H4 (cell line): Measurements from ENCODE around the gene RAB17. TPM values are rescaled to one million over a fixed set of nuclear protein-coding genes. Genes with fewer than 3 reads are reported as not detected.
A peak's percentile ranks its signal among the peaks of the same experiment; 100 is the strongest.

ENCODE experiments used
- DNase-seq: peaks from one replicate; pipeline ENCODE4 v3.0.0-alpha.2; 2015; ENCODE audit warnings: low spot score
- total RNA-seq: library from RNA; depleted of rRNA; stranded (reverse); fragments of >200 nt; shearing (Covaris generic); gene quantifications from 2 replicates; pipeline ENCODE4 v1.2.3, GENCODE V29; 2014

RAB17 gene
- total RNA-seq, 1 experiment from 2014 or later: not detected

- DNase-seq: no peak
Observed at GRCh38 chr2:237577956-237578870, 12.3 kb downstream of the RAB17 start.

DNA sequence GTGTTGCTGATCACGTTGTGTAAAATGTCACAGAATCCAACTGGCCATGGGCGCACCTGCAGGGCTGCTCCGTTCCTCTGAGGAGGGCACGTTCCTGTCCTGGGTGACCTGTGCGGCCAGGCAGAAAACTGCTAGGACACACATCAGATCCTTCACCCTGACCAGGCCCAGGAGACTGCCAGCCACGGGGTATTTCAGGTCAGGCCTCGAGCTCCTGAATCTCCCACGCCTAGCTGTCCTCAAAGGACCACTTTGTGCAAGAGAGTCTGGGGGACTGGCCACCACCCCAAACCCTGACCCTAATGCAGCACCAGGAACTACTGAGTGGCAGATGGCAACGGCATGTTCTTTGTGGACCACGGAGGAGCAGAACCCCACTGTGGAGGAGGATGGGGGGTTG is 13.1 kb downstream of the RAB17 start:
- no peak for DNase-seq

- no peak for DNase-seq
Observed at GRCh38 chr2:237576974-237577373, 13.6 kb downstream of the RAB17 start.

GRCh38 chr2:237575869-237576862 is 14.4 kb downstream of the RAB17 start:
- DNase-seq: no peak

- DNase-seq: peak; percentile 54
Observed at GRCh38 chr2:237574894-237575868, 15.4 kb downstream of the RAB17 start.

DNA sequence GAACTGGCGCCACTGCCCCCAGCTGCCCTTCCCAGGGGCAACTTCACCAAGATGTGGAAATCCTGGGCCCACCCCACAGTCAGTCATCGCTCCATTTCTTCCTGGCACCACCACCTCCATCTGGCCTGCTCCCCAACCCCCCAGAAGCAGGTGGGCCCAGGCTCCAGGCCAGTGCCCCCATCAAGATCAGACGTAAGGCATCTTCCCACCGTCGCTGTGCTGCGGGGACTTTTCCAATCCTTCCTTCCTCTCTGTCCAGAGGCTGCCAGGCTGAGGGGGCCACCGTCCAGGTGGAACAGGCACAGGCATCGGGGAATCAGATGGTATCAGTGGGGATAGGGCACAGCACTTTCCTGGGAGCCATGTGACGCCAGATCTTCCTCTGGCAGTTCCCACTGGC is 16.1 kb downstream of the RAB17 start:
- DNase-seq: no peak

DNA sequence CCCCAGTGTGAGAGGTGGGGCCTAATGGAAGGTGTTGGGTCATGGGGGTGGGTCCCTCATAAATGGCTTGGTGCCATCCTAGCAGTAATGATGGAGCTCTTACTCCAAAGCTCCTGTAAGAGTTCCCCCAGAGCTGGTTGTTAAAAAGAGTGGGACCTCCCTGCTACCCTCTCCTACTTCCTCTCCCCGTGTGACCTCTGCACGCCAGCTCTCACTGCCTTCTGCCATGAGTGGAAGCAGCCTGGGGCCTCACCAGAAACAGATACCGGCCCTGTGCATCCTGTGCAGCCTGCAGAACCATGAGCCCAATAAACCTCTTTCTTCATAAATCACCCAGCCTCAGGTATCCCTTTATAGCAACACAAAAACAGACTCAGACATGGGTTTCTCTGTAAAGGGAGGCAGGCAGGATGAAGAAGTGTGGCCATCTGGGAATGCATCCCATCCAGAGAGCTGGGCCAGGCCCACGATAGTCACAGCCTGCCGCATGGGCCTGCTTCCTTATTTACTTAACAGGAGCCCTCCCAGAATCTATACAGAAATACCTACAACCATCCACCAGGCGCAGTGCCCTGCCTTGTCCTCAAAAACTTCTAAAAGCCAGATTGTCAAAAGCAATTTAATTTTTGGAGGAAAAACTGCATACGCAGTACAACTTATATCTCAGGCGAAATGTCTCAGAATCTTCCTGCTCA is 16.7 kb downstream of the RAB17 start:
- no peak for DNase-seq

GRCh38 chr2:237572742-237573101 is 17.8 kb downstream of the RAB17 start:
- no peak for DNase-seq

DNA sequence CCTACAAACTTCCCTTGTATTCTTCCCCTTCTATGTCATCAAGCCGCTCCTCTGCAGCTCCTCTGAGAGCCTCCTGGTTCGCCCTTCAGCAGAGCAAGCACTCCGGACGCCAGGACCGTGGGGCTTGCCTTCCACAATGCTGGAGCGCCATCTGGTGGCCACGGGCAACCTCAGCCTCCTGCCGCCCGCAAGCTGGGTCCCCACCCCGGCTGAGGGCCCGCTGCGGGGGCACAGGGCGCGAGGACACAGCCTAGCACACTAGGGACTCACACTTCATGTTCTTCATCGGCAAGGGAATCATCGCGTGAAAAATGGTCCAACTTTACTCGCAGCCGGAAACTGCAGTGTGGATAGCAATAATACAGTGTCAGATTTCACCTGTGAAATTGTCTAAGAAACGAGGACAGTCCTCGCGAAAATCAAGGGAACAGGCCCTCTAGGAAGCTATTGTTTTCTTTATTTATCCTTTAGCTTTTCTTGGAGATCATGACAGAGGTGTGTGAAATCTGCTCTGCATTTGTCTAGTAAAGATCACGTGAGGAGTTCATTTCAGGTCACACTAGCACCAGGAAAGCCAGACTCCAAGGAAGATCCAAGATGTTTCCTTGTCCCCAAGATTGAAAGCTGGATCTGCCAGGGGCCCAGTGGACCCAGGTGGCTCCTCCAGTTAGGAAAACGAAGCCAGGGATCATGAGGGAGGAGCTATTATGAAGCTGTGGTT is 18.4 kb downstream of the RAB17 start:
- peak; percentile 87 for DNase-seq

GRCh38 chr2:237571551-237571950 is 19.0 kb downstream of the RAB17 start:
- no peak for DNase-seq

DNA sequence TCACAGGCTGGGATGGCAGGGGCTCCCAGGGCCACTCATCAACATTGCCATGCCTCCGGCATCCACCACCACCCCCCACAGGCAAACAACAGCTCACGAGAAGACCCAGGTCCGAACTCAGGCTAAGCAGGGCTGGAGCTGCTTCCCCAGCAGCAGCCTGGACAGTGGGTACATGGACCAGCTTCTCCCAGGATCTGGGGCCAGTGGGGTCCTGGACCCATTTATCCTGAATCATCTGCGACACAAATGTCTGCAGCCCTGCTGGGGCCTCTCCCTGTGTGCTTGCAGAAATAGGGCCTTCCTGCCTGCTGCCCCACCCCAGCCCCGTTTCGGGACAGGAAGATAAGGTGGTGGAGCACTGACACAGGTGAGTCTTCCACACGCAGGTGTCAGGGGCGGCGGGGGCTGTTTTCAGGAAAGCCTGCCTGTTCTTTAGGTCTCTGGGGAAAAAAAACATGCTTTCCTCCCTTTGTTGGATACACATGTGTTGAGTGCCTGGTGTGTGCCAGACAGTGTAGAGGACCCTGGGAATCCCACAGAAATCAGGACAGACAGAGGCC is 19.7 kb downstream of the RAB17 start:
- no peak for DNase-seq

- no peak for DNase-seq
Observed at GRCh38 chr2:237569896-237570295, 20.6 kb downstream of the RAB17 start.

DNA sequence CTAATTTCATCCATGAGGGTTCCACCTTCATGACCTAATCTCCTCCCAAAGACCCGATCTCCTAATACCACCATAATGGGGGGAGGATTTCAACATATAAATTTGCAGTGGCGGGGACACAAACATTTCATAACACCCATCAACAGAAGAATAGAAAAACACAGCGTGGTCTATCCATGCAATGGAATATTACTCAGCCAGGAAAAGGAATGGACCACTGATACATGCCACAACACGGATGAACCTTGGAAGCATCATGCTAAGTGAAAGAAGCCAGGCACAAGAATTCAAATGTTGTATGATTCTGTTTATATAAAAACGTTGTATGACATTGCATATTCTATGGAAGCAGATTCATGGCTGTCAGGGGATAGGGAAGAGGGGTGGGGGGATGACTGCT is 21.5 kb downstream of the RAB17 start:
- no peak for DNase-seq

GRCh38 chr2:237568121-237568660 is 22.3 kb downstream of the RAB17 start:
- DNase-seq: no peak

DNA sequence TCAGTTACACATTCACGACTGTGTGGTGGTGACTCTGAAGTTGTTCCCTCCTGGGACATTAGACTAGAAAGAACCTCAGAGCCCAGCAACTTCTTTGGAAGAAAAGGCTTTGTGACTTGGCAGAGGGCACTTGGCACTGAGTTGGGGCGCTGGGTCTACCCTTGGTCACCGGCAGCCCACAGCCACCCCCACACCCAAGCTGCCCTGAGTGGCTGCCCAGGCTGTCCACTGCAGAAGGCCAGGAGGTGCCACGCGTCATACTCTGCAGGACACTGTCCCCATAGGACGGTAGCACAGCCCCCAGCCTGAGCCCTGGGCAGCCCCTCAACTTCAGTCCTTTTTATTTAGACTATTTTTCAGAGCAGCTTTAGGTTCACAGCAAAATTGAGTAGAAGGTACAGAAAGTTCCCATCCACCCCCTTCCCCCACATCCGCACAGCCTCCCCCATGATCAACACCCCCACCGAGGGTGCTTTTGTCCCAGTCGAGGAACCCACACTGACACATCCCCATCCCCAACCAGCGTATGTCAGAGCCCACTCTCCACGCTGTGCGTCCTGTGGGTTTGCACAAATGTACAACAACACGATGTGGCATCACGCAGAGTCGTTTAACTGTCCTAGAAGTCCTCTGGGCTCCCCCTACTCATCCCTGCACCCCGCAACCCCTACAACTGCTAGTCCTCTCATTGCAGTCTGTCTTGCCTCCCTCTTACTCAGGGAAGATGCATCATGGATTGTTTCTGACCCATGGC is 23.1 kb downstream of the RAB17 start:
- no peak for DNase-seq

- DNase-seq: no peak
Observed at GRCh38 chr2:237566401-237567235, 23.9 kb downstream of the RAB17 start, which contains the start of gene PRLH. Gene PRLH (plus strand): TSS chr2:237566574. CDS start chr2:237566574, 0 bp downstream.

- no peak for DNase-seq
Observed at GRCh38 chr2:237565974-237566373, 24.6 kb downstream of the RAB17 start.
